ENCODE measurements around the gene PDXK. TPM values are rescaled to one million over a fixed set of nuclear protein-coding genes. Genes with fewer than 3 reads are reported as not detected.

PDXK gene
- total RNA-seq, 1 experiment from 2014 or later = 313 TPM

DNA sequence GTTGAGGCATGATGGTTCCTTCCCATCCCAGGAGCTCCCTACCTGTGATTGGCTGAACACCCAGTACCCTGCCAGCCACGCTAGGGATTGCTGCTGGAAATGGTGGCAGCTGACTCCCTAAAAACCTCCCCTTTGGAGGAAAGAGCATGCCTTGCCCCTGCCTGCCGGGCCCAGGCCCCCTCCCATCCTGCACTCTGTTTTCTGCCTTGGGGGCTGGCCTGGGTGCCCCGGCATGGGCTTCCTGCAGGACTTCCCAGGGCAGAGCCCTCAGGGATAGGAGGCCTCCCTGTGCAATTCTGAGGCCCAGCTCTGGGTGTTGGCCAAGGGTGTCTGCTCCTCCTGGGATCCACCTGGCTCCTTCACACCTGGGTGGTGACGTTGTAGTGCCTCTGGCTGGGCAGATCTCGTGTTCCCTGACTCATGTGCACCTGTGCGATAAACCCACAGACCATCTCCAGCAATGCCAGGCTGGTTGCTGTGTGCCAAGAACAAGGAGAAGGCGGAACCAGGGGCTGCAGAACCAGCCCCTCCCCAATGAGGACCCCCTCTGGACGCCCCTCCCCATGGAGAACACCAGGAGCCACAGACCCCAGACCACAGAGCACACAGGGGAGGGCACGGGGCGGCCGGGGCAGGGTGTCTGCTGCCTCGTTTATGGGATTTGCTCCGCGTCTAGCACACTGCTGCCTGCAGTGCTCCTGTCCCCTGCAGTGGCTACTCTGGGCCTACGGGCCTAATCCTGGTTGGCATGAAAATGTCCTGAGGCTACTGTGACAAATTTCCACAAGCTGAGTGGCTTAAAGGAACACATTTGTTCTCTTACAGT lies 43.6 kb downstream of the PDXK start:
- DNase-seq (ENCODE audit: low spot score) = no peak

DNA sequence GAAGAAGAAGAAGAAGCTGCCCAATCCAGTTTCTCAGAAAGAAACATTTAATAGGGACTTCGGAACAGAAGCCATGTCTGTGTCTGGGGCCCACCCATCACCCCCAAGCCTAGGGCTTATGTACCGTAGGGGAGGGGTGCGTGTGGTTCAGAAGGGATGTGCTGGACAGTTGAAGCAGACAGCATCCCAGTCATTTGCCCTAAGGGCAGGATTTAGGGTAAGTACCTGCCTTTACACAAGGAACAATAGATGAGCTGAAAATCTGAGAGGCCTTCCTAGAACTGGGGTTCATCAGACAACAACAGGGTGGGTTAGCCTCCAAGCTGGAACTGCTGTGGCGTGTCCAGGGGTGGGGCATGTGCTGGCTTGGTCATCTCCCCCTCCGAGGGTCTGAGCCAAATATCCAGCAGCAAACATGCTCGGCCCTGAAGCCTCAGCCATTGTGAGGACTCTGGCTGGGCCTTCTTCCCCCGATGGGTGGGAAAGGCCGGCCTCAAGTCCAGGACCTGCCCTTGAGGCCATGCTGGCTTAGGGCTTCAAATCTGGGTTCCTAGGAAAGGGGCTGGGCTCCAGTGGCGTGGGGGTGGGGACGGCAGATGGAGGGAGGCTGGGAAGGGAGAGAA lies 45.1 kb downstream of the PDXK start:
- DNase-seq (ENCODE audit: low spot score) = no peak

DNA sequence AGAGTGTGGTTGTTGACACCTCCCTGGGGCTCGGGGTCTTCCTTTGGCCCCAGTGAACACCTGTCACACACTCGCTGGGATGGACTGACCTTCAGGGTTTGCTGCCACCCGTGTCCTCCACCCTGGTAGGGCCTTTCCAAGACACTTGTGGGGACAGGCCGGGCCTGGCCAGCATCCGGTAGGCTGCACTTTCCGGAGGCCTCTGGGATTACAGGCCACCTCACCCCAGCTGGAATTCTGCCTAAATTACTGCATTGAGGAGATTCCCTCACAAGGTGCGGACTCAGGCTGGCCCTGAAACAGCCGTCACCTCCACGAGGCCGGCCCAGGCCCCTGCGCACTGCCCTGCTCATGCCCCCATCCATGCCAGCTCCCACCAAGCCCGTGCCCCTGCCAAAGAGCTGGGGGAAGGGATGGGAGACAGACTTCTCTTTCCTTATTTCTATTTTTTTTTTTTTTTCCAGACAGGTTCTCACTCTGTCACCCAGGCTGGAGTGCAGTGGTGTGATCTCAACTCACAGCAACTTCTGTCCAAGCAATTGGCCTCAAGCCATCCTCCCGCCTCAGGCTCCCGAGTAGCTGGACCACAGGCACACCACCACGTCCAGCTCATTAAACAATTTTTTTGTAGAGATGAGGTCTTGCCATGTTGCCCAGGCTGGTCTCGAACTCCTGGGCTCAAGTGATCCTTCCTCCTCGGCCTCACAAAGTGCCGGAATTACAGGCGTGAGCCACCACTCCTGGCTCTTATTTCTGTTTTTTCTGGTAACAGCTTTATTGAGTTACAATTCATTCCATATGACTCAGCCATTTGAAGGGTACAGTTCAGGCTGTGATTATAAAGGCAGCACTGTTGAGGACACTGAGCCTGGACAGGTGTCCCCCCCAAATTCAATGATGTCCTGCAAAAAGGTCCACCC lies 45.9 kb downstream of the PDXK start:
- peak; percentile 60 for DNase-seq (ENCODE audit: low spot score)

DNA sequence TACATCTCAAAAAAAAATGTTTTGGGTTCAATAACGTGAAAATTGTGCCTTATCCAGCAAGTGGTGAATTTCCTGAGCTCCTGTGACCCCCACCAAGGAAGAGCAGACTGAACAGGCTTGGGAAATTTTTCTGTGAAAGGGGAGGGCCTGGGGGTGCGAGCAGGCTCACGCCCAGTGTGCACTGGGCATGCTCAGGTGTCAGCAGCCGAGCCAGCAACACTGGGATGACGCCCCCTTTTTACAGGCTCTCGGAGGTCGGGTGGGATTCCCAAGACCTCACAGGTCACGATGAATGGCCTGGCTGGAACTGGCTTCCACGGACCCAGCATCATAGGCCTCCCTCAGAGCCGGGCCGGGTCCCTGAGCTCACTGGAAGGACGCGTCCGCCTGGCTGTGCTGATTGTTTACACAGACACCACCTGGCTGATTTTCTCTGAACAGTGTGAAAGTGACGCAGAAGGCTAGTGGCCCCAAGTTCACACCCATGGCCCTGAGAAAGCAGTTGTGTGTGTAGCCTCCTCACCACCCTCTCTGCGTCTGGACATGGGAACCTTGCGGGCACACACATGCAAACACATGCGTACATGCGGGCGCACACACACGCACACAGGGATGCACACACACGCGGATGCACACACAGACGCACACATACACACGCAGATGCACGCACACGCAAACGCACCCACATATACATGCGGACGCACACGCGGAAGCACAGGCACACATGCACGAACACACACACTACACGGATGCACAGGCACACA lies 48.0 kb downstream of the PDXK start:
- DNase-seq (ENCODE audit: low spot score) = no peak

DNA sequence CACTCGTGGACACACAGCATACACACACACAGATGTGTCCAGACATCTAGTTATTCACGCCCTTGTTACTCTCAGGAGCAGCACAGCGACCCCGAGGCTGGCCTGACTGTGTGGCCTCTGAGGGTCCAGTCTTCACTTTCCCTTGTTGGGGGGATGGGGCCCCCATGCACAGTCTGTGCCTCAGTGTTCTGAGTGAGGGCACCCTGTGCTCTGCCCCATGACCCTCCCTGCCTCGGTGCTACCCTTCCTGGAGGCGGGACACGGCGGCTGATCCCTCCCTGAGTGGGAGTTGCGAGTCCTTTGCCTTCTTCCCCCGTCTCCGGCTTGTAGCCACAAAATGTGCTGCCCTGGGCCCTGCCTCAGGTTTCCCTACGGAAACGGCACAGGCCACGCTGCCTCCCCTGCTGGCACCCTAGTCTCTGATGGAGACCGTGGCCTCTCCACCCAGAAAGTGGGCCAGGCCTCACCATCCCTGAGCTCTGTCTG lies 48.6 kb downstream of the PDXK start:
- DNase-seq (ENCODE audit: low spot score) = no peak

DNA sequence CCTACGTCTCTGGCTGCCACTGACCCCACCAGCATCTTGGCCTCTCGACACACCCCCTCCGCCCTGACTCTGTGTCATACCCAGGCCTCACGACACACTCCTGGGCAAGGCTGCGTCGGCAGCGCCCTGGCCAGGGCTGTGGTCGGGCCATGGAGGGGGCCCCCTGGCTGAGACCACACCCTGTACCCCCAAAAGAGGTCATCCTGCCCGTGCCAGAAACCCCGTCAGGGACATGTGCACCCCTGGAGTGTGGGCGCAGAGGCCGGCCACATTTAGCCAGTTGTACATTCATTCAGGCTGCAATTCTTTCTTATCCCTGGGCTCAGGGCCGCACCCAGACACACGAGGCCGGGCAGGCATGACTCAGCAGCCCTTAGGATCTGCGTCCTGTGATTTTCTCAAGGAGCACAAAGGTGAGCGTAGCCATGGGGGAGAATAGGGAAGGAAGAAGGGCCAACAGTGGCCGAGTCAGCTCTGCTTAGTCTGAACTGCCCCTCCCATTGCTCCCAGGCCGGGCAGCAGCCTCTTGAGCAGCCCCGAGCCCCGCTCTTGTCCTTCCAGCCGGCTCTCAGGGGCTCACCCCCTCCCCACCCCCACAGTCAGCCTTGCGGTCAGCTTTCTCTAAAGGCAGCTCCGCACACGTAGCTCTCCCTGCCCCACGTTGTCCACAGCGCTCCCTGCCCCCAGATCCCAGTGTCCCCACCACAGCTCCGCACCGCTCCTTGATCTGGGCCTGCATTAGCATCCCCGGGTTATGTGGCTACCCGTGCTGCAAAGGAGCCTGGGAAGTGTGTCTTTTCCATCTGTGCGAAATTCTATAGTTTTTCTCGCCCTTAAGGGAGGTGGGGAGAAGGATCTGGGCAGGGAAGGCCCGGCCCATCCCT lies 49.3 kb downstream of the PDXK start:
- peak; percentile 93 for DNase-seq (ENCODE audit: low spot score)

DNA sequence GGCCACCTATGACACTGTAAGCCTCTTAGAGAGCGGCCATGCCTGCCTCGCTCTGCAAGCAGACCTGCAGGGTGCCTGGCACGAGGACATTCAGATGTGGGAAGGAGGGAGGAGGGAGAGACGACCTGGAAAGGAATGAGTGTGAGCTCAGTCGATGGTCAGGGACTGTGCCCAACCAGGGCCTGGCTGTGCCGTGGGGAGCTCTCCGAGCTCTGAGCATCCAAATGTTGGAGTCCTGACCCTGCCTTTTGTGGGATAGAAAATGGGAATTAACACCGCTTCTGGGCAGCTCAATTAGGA lies 49.9 kb downstream of the PDXK start:
- DNase-seq (ENCODE audit: low spot score) = no peak

DNA sequence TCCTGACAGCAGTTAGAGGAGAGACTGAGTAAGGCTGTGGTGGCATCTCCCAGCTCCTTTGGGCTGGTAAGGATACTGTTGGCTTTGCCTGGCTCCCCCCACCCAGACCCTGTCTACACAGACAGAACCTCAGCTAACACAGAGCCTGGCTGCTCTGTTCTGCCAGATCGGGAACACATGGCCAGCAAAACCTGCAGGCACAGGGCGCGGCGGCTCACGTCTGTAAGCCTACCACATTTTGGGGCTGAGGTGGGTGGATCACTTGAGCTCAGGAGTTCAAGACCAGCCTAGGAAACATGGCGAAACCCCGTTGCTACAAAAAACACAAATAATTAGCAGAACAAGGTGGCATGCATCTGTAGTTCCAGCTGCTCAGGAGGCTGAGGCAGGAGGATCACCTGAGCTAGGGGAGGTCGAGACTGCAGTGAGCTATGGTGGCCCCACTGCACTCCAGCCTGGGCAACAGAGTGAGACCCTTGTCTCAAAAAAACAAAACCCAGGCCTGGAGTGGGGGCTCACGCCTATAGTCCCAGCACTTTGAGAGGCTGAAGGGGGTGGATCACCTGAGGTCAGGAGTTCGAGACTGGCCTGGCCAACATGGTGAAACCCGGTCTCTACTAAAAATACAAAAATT lies 50.5 kb downstream of the PDXK start:
- no peak for DNase-seq (ENCODE audit: low spot score)

DNA sequence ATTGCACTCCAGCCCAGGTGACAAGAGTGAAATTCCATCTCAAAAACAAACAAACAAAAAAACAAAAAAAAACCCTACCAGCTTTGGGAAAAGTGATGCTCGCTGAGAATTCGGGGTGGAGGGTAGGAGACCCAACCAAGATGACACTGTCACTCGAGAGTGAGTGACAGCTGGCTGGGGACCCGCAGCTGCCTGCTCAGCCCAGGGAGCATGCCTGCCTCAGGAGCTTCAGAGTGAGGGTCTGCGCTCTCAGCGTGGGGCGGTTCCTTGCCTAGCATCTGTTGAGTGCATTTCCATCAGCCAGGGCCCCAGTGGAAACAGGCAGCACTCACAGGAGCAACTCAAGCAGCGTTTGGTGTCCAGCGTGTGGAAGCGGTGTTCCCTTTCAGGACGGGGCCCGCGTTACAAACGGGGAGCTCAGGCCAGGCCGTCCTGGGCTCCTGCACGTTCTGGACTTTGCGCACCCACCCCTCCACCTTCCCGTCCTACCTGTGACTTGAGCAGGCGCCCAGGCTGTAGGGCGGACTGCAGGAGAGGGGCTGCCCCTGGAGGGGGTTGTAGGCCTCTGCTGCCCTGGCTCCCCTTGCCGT lies 51.2 kb downstream of the PDXK start:
- no peak for DNase-seq (ENCODE audit: low spot score)

DNA sequence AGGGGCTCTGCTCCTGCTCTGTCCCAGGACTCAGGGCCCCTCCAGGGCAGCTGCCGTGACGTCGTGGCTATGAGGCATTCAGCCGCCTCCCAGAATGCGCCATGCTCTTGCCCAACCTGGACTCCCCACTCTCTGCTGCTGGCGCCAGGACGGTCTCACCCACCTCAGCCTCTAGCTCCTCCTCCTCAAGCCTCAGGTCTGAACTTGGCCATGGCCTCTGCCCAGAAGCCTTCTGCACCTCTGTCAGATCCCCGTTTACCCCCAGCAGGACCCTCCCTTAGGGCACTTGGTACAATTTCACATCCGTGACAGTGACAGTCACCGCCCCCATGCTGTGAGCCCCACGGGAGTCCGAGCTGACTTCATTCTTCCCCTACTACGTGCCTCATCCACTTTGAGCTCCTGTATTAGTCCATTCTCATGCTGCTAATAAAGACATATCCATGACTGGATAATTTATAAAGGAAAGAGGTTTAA lies 52.3 kb downstream of the PDXK start:
- DNase-seq (ENCODE audit: low spot score) = peak; percentile 85

DNA sequence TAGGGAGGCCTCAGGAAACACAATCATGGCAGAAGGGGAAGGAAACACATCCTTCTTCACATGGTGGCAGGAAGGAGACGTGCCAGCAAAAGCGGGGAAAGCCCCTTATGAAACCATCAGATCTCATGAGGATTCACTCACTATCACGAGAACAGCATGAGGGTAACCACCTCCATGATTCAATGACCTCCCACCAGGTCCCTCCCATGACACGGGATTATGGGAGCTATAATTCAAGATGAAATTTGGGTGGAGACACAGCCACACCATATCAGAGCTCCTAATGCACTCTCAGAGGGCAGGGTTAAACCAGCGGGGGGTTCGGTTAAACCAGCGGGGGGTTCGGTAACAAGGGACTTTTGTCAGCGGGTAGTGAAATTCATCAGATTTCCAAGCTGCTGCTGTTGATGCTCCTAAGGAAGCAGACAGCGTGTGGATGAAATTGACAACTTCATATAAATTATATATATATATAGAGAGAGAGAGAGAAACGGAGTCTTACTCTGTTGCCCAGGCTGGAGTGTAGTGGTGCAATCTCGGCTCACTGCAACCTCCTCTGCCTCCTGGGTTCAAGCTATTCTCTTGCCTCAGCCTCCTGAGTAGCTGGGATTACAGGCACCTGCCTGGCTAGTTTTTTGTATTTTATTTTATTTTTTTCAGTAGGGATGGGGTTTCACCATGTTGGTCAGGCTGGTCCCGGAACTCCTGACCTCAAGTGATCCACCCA lies 52.9 kb downstream of the PDXK start:
- DNase-seq (ENCODE audit: low spot score) = peak; percentile 99

DNA sequence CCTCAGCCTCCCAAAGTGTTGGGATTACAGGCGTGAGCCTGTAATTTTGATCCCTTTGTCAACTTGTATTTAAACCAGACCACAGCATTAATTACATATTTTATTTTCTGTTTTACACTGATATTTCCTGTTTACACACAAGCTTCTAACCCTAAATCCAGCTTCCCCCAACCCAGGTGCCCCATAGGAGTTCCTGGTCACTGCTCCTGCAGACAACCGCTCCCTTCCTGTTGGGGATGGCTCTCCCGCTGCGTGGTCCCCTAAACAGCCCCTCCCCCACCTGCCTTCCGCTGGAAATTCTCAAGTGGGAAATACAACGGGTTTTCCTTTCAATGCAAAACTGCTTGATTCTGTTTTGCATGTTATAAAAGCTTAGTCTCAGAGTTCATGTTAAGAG lies 53.5 kb downstream of the PDXK start:
- DNase-seq (ENCODE audit: low spot score) = peak; percentile 71

DNA sequence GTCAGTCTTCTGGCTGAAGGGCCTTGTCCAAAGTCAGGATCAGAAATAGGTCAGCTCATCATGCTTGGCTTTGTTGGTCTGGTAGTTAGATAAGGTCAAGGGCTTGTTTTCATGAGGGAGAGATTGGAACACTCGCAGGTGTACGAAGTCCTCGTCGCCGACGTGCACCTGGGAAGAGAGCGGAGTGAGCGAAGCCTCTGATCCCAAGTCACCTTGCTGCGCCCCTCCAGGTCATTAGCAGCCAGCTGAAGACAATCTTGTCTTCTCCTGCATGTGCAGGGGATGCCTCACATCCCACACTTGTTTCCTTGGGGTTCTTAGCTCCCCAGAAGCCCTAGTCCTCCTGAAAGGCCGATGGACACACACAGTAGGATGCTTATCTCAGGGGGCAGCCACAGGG lies 55.2 kb downstream of the PDXK start:
- DNase-seq (ENCODE audit: low spot score) = no peak

DNA sequence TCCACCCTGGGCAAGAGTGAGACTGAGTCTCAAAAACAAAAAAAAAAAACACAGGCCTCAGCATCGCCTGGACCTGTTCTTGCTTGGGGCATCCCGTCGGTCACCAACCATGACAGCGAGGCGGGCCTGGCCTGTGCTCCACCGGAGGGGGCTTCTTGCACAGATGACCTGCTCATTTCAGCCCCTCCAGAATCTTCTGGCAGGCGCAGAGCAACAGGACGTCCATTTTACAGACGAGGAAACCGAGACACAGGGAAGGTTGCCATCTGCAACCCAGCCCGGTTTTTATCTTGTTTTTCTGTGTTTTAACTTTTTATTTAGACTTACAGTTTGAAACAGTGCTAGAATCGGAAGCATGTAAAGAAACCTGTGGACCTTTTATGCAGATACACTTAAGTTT lies 56.3 kb downstream of the PDXK start:
- no peak for DNase-seq (ENCODE audit: low spot score)

DNA sequence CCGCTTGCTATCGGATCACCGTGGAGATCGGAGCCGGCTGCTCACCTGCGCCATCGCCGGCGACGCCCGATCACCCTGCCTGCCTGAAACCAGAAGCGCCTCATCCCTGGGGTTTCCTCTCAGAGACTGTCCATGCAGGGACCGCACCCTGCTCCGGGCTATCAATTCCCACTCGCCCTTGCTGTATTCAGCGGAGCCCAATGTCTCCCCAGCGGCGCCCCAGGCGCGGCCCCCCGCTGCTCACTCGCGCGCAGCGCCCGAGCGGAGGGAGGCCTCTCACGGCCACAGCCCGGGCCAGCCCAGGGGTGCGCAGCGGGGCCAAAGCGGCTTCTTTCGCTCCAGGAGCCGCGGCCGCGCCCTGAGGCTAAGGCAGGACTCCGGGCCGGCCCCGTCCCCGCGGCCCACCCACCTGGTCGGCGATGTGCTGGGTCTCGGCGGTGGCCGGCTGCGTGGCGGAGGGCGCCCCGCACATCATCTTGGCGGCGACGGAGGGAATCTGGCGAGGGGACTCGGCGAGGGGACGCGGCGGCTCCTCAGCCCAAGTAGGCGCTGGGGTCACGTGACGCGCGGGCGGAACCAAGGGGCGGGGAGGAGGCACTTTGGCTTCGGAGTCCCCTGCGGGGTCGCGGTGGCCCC lies 57.0 kb downstream of the PDXK start, which contains the start of gene CSTB:
TSS of gene CSTB (minus strand) at position 514 of the 636 bp plus-strand sequence. CDS start at position 475, 39 bp downstream.
- DNase-seq (ENCODE audit: low spot score) = no peak

DNA sequence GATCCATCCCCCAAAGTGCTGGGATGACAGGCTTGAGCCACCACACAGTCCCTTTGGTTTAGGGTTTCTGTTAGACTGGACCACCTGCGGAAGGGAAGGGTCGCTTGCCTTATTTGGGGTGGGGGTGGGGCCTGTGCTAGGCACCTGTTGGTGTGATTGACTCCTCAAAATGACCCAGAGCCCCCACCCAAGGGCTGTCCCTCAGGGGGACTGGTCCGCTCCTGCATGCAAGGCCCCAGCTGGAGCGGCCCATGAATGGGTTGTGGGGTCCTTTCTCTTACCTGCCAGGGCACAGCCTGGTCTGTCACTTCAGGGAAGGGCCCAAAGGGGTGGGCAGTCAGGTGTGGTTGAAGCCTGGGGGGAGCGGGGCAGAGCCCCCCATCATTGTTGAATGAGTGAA lies 59.0 kb downstream of the PDXK start:
- DNase-seq (ENCODE audit: low spot score) = no peak

DNA sequence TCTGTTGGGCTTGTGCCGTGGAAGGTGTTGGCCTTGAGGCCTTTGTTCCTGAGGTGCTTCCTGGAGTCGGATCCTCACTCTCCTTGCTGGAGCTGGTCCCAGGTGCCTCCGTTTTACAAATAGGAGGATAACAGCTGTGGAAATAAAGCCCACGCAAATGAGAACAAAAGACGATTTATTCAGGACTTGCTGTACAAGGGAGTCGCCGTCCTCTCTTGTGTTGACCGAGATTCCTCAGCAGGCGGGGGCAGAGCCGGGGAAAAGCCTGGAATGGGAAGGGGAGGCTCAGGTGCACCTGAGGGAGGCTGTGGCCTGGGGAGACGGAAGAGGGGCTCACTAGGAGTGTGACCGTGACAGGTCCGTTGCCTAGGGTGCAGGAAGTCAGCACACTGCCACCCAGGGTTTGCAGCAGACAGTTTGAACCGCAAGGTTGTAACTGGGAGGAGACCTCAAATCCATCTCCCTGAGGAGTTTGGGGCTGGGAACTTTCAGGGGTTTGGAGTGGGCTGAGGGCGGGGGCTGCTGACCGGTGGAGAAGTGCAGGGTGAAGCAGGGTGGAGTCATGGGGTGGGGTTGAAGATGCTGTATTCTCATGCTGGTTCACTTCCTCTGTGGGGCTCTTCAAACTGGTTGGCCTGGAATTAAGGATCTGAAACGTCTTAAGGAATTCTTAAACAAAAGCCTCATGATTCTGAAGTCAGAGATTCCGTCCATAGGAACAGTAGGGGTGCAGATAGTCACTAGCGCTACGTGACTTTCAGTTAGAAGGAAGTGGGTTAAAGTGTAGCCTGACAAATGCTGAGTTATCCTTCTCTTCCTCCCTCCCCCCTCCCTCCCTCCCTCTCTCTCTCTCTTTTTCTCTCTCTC lies 59.8 kb downstream of the PDXK start:
- DNase-seq (ENCODE audit: low spot score) = peak; percentile 96

Data from A172 (cell line).